ENCODE results near the gene CCL22. TPM values are rescaled to one million over a fixed set of nuclear protein-coding genes. Genes with fewer than 3 reads are reported as not detected.

Gene CCL22
- total RNA-seq (under 1 TPM; 0.24 to 0.29 TPM), polyA plus RNA-seq (under 1 TPM in 1 of 2 donors, not detected in 1; 0.08 TPM)
- long read RNA-seq, donor 1 = 0 reads
- long read RNA-seq, donor 2, partial matches to known transcripts = 0 of 1 reads
- long read RNA-seq, donor 2, other reads (novel, unspliced or antisense) = 1 of 1 reads

- Histone ChIP-seq H3K4me3 (ENCODE audit: low read length in 2 of 2) (no peak within 1 kb of the TSS), H3K4me1 (ENCODE audit: control insufficient read depth in 1 of 2, insufficient read depth in 2 of 2, low read length in 2 of 2) (no peaks in the 10 kb centered on the region), H3K36me3 (ENCODE audit: control insufficient read depth in 1 of 2, insufficient read depth in 2 of 2, low read length in 1 of 2) (no peaks in the 10 kb centered on the region), H3K9me3 (ENCODE audit: control insufficient read depth, low read length) (no peaks in the 10 kb centered on the region), H3K27me3 (ENCODE audit: control insufficient read depth in 1 of 2, insufficient read depth in 2 of 2, low read length in 1 of 2) (no peaks in the 10 kb centered on the region), H3K27ac (ENCODE audit: low read depth in 1 of 2, low read length in 2 of 2) (no peak within 1 kb of the TSS)
- no peak for ATAC-seq (ENCODE audit: low FRiP score)
- 93 to 95% methylated on average over 9 of the region's 9 CpGs for WGBS, 2 donors
- no peak for DNase-seq
- intact Hi-C loops (cut with DNase I) = no loop called here
Observed at GRCh38 chr16:57358527-57359095, at the start of gene CCL22. Gene CCL22, plus strand, starts transcription at chr16:57358783. Its CDS starts 34 bp downstream, at chr16:57358817.

DNA sequence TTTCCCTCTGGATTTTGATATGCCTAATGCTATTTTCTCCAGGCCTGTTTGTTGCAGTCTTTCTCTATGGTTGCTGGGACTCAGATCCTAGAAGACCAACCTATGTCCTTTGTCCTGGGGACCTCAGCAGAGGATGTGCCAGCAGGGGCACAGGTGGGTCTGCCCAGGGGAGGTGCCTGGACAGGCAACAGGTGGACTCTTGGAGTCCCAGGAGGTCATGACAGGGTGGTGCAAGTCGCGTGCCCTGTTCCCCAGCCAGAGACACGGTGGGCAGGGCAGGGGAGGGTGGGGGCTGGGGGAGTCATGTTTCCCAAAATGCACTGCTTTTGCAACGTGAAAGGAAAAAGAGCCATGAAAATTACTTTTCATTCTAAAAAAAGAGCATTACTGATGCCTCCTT is 47.8 kb upstream of the CCL22 start:
- Histone ChIP-seq H3K9me3 (ENCODE audit: control insufficient read depth, low read length) (no peaks in the 10 kb centered on the region), H3K4me1 (ENCODE audit: control insufficient read depth in 1 of 2, insufficient read depth in 2 of 2, low read length in 2 of 2) (no peaks in the 10 kb centered on the region), H3K27me3 (ENCODE audit: control insufficient read depth in 1 of 2, insufficient read depth in 2 of 2, low read length in 1 of 2) (no peaks in the 10 kb centered on the region), H3K4me3 (ENCODE audit: low read length in 2 of 2) (no peak overlapping the region), H3K36me3 (ENCODE audit: control insufficient read depth in 1 of 2, insufficient read depth in 2 of 2, low read length in 1 of 2) (no peaks in the 10 kb centered on the region), H3K27ac (ENCODE audit: low read depth in 1 of 2, low read length in 2 of 2) (peak overlapping the region; percentile 20 to 92)
- intact Hi-C loops (cut with DNase I) = no loop called here
- DNase-seq = no peak
- WGBS, 2 donors = 3 to 8% methylated on average over 4 of the region's 4 CpGs
- ATAC-seq (ENCODE audit: low FRiP score) = no peak

- no peak for ATAC-seq (ENCODE audit: low FRiP score)
- no peak for DNase-seq
- WGBS, 2 donors = 93 to 96% methylated on average over 2 of the region's 2 CpGs
- no peak overlapping the region for H3K27ac ChIP-seq (ENCODE audit: low read depth in 1 of 2, low read length in 2 of 2)
- peaks cover 7 to 9% of the 10 kb centered on the region in 2 donors for H3K4me1 ChIP-seq (ENCODE audit: control insufficient read depth in 1 of 2, insufficient read depth in 2 of 2, low read length in 2 of 2)
- H3K36me3 ChIP-seq (ENCODE audit: control insufficient read depth in 1 of 2, insufficient read depth in 2 of 2, low read length in 1 of 2) = no peaks in the 10 kb centered on the region
- H3K27me3 ChIP-seq (ENCODE audit: control insufficient read depth in 1 of 2, insufficient read depth in 2 of 2, low read length in 1 of 2) = no peaks in the 10 kb centered on the region
- no peaks in the 10 kb centered on the region for H3K9me3 ChIP-seq (ENCODE audit: control insufficient read depth, low read length)
- H3K4me3 ChIP-seq (ENCODE audit: low read length in 2 of 2) = no peak overlapping the region
- intact Hi-C loops (cut with DNase I) = no loop called here
Observed at GRCh38 chr16:57313509-57313908, 45.1 kb upstream of the CCL22 start.

DNA sequence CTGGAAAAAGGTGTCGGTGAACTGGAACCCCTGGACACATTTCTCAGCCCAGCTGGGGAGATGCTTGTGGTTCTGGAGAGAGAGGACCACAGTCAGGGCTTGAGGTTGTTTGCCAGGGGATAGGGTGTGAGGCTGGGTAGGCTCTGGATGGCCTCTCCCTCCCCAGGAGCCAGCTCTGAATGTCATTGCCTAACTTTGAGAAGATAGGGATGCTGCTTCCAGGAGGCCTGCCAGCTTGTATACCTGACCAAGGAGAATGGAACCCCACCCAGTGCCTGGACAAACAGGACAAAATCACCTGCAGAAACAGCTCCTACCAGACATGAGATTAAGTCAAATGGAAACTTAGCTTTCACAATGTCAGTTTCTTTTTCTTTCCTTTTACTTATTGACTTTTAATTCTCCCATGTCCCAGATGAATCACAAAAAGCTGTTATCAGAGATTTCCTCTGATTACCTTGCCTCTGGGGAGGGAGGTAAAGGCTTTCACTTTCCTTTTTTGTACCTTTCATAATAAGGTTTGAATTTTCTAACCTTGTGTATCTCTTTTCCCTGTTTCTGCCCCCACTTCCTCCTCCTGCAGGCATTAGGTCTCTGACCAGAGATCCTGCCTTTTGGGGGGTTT is 44.3 kb upstream of the CCL22 start:
- intact Hi-C loops (cut with DNase I) = no loop called here
- WGBS, 2 donors = 30 to 33% methylated on average over 1 of the region's 1 CpG
- no peak overlapping the region for H3K4me3 ChIP-seq (ENCODE audit: low read length in 2 of 2)
- no peaks in the 10 kb centered on the region for H3K9me3 ChIP-seq (ENCODE audit: control insufficient read depth, low read length)
- peak overlapping the region in 1 of 2 donors; percentile 7 for H3K27ac ChIP-seq (ENCODE audit: low read depth in 1 of 2, low read length in 2 of 2)
- H3K27me3 ChIP-seq (ENCODE audit: control insufficient read depth in 1 of 2, insufficient read depth in 2 of 2, low read length in 1 of 2) = no peaks in the 10 kb centered on the region
- ATAC-seq (ENCODE audit: low FRiP score) (no peak), DNase-seq (no peak)
- no peaks in the 10 kb centered on the region for H3K36me3 ChIP-seq (ENCODE audit: control insufficient read depth in 1 of 2, insufficient read depth in 2 of 2, low read length in 1 of 2)
- peaks cover 7 to 10% of the 10 kb centered on the region in 2 donors for H3K4me1 ChIP-seq (ENCODE audit: control insufficient read depth in 1 of 2, insufficient read depth in 2 of 2, low read length in 2 of 2)

DNA sequence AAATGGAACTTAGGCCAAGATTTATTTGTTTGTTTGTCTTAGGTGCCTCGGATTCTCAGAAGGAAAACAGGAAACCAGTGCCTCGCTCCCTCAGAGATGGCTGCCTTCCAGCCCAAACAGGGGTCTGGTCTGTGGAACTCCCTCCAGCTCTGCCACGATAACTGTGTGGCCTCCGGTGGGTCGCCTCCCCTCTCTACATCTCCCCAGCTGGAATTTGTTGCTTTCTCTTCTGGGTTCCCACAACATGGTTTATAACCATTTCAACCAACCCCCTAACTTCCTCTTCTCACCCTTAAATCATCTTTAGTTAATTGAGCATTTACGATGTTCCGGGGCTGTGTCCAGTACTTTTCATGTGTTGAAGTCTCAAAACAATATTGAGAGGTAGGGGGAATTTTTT is 43.2 kb upstream of the CCL22 start:
- Histone ChIP-seq H3K9me3 (ENCODE audit: control insufficient read depth, low read length) (no peaks in the 10 kb centered on the region), H3K4me3 (ENCODE audit: low read length in 2 of 2) (no peak overlapping the region), H3K36me3 (ENCODE audit: control insufficient read depth in 1 of 2, insufficient read depth in 2 of 2, low read length in 1 of 2) (no peaks in the 10 kb centered on the region), H3K4me1 (ENCODE audit: control insufficient read depth in 1 of 2, insufficient read depth in 2 of 2, low read length in 2 of 2) (peaks cover 7 to 10% of the 10 kb centered on the region in 2 donors), H3K27me3 (ENCODE audit: control insufficient read depth in 1 of 2, insufficient read depth in 2 of 2, low read length in 1 of 2) (no peaks in the 10 kb centered on the region), H3K27ac (ENCODE audit: low read depth in 1 of 2, low read length in 2 of 2) (no peak overlapping the region)
- intact Hi-C loops (cut with DNase I) = loop anchor here in 1 of 2 donors (5.0 kb wide), 1 partner anchor 57 kb away; the partner anchor contains the start of gene CX3CL1
- 49 to 54% methylated on average over 7 of the region's 7 CpGs for WGBS, 2 donors
- ATAC-seq (ENCODE audit: low FRiP score) = no peak
- no peak for DNase-seq

- intact Hi-C loops (cut with DNase I) = loop anchor here in 1 of 2 donors (5.0 kb wide), 1 partner anchor 56 kb away; the partner anchor contains the start of gene CX3CL1
- no peaks in the 10 kb centered on the region for H3K27me3 ChIP-seq (ENCODE audit: control insufficient read depth in 1 of 2, insufficient read depth in 2 of 2, low read length in 1 of 2)
- H3K4me1 ChIP-seq (ENCODE audit: control insufficient read depth in 1 of 2, insufficient read depth in 2 of 2, low read length in 2 of 2) = peaks cover 7 to 10% of the 10 kb centered on the region in 2 donors
- peak overlapping the region; percentile 72 to 99 for H3K27ac ChIP-seq (ENCODE audit: low read depth in 1 of 2, low read length in 2 of 2)
- WGBS, 2 donors = 1 to 20% methylated on average over 3 of the region's 3 CpGs
- no peaks in the 10 kb centered on the region for H3K9me3 ChIP-seq (ENCODE audit: control insufficient read depth, low read length)
- ATAC-seq (ENCODE audit: low FRiP score) (peak; percentile 91), DNase-seq (peak; percentile 77 to 81)
- H3K4me3 ChIP-seq (ENCODE audit: low read length in 2 of 2) = no peak overlapping the region
- H3K36me3 ChIP-seq (ENCODE audit: control insufficient read depth in 1 of 2, insufficient read depth in 2 of 2, low read length in 1 of 2) = no peaks in the 10 kb centered on the region
Observed at GRCh38 chr16:57316390-57317017, 42.1 kb upstream of the CCL22 start.

DNA sequence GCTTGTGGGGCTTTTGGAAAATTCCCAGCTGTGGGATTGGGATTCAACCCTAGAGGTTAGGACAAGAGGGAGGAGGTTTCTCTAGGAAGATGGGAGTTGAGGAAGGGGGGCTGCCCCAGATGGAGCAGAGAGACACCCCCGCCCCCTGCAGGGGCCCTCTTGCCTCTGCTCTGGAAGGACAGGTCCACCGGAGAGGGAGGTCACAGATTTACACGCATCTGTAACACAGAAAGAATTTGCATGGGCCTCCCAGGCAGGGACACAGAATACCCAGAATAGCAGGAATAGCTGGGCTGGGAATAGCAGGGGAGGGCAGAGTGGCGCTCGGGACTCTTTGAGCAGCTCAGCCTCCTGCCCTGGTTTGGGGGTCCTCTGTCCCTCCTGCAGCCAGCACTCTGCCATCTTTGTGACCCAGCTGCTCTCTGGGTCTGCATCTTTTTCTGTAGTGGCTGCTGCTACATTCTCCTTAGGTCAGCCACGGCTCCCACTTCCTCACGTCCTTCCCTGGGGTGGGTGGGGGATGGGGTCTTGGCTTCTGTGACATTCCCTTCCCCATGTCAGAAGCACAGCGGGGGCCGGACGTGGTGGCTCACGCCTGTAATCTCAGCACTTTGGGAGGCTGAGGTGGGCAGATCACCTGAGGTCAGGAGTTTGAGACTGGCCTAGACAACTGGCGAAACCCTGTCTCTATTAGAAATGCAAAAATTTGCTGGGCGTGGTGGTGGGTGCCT is 40.2 kb upstream of the CCL22 start:
- Histone ChIP-seq H3K27me3 (ENCODE audit: control insufficient read depth in 1 of 2, insufficient read depth in 2 of 2, low read length in 1 of 2) (no peaks in the 10 kb centered on the region), H3K36me3 (ENCODE audit: control insufficient read depth in 1 of 2, insufficient read depth in 2 of 2, low read length in 1 of 2) (no peaks in the 10 kb centered on the region), H3K27ac (ENCODE audit: low read depth in 1 of 2, low read length in 2 of 2) (peak overlapping the region; percentile 48 to 96), H3K4me1 (ENCODE audit: control insufficient read depth in 1 of 2, insufficient read depth in 2 of 2, low read length in 2 of 2) (peaks cover 7 to 10% of the 10 kb centered on the region in 2 donors), H3K4me3 (ENCODE audit: low read length in 2 of 2) (no peak overlapping the region), H3K9me3 (ENCODE audit: control insufficient read depth, low read length) (no peaks in the 10 kb centered on the region)
- DNase-seq (peak; percentile 49 to 76), ATAC-seq (ENCODE audit: low FRiP score) (no peak)
- WGBS, 2 donors = 41 to 43% methylated on average over 13 of the region's 13 CpGs
- intact Hi-C loops (cut with DNase I) = loop anchor here (2.0 to 5.0 kb wide), 2 partner anchors 54 kb away; partner anchors contain the start of gene CX3CL1 (in 2 of the 2)

DNA sequence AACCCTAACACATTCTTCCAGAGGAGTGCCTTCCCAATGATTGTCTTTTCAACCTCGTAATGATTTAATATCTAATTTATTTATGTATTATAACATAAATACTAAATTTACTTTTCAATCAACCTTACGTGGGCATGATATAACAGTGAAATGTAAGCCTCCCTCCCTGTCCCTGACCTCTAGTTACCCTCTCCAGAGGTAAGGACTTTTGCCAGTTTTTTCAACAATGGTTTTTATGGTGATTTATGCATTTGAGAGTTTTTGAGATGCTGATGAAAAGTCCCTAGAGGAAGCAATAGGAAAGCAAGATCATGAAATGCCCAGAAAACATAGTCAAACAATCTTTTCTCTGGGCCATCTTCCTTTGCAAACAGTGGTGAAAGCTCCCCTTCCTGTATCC is 38.9 kb upstream of the CCL22 start:
- ATAC-seq (ENCODE audit: low FRiP score) (no peak), DNase-seq (no peak)
- Histone ChIP-seq H3K36me3 (ENCODE audit: control insufficient read depth in 1 of 2, insufficient read depth in 2 of 2, low read length in 1 of 2) (no peaks in the 10 kb centered on the region), H3K27me3 (ENCODE audit: control insufficient read depth in 1 of 2, insufficient read depth in 2 of 2, low read length in 1 of 2) (no peaks in the 10 kb centered on the region), H3K27ac (ENCODE audit: low read depth in 1 of 2, low read length in 2 of 2) (no peak overlapping the region), H3K4me3 (ENCODE audit: low read length in 2 of 2) (no peak overlapping the region), H3K9me3 (ENCODE audit: control insufficient read depth, low read length) (no peaks in the 10 kb centered on the region), H3K4me1 (ENCODE audit: control insufficient read depth in 1 of 2, insufficient read depth in 2 of 2, low read length in 2 of 2) (peaks cover 7 to 10% of the 10 kb centered on the region in 2 donors)
- intact Hi-C loops (cut with DNase I) = loop anchor here (2.0 to 5.0 kb wide), 2 partner anchors 53 kb away; partner anchors contain the start of gene CX3CL1 (in 2 of the 2)
- 80 to 84% methylated on average over 2 of the region's 2 CpGs for WGBS, 2 donors

Data from aorta (tissue), 5 donors.